Measurements from ENCODE around the gene MEF2A.
"Not testable (repeated sequence)": the region's sequence is repeated elsewhere in the genome, so short reads cannot be mapped to it uniquely, and the experiment has no call there.

- TF ChIP-seq CTCF, POLR2A, EP300 (IDR thresholded peaks at IDR 0.05): not testable (repeated sequence)
These were observed 46.4 kb upstream of the MEF2A start for GRCh38 chr15:99519366-99519765.
